DOHH2 (cell line): Measurements from ENCODE around the gene EPS15.

Source experiments
- H3F3A ChIP-seq: fragments of 200-600 bp; sonication (generic), shearing (Covaris generic); 2 replicates; pipeline ENCODE4 v1.6.0; 2016; ENCODE audit warnings: antibody characterized with exemption, mild to moderate bottlenecking; ENCODE audit not compliant: control insufficient read depth, insufficient read depth
- H3K27ac ChIP-seq: fragments of 200-600 bp; sonication (generic); 2 replicates; pipeline ENCODE4 v1.5.1; 2014; ENCODE audit warnings: low read depth, mild to moderate bottlenecking, low read length, moderate library complexity
- H3K27me3 ChIP-seq: fragments of 200-600 bp; sonication (generic); 2 replicates; pipeline ENCODE4 v1.6.1; 2014; ENCODE audit warnings: mild to moderate bottlenecking, low read length, mixed read lengths; ENCODE audit not compliant: control insufficient read depth
- H3K36me3 ChIP-seq: fragments of 200-600 bp; sonication (generic); 2 replicates; pipeline ENCODE4 v1.6.1; 2014; ENCODE audit warnings: mild to moderate bottlenecking, low read length, moderate library complexity, mixed read lengths; ENCODE audit not compliant: control insufficient read depth
- H3K4me1 ChIP-seq: fragments of 200-600 bp; sonication (generic); 2 replicates; pipeline ENCODE4 v1.6.1; 2014; ENCODE audit warnings: mild to moderate bottlenecking, low read length, mixed read lengths; ENCODE audit not compliant: control insufficient read depth
- H3K4me2 ChIP-seq: fragments of 200-600 bp; sonication (generic); 2 replicates; pipeline ENCODE4 v1.6.0; 2014; ENCODE audit warnings: mild to moderate bottlenecking, low read length, moderate library complexity
- H3K4me3 ChIP-seq: fragments of 200-600 bp; sonication (generic); 2 replicates; pipeline ENCODE4 v1.5.1; 2014; ENCODE audit warnings: mild to moderate bottlenecking, low read length, mixed read lengths
- H3K79me2 ChIP-seq: fragments of 200-600 bp; sonication (generic); 2 replicates; pipeline ENCODE4 v1.6.1; 2014; ENCODE audit warnings: mild to moderate bottlenecking, low read length, mixed read lengths; ENCODE audit not compliant: control insufficient read depth
- H3K9me2 ChIP-seq: fragments of 200-600 bp; sonication (generic); replicated peaks from 2 replicates; pipeline ENCODE4 v1.6.1; 2014; ENCODE audit warnings: mild to moderate bottlenecking, low read length, mixed read lengths; ENCODE audit not compliant: control insufficient read depth
- H3K9me3 ChIP-seq: fragments of 200-600 bp; sonication (generic); 2 replicates; pipeline ENCODE4 v1.6.1; 2014; ENCODE audit warnings: antibody characterized with exemption, low read length, mixed read lengths; ENCODE audit not compliant: control insufficient read depth, insufficient read depth
- H4K20me1 ChIP-seq: fragments of 200-600 bp; sonication (generic); 2 replicates; pipeline ENCODE4 v1.6.0; 2014; ENCODE audit warnings: low read depth, mild to moderate bottlenecking, antibody characterized with exemption, low read length, moderate library complexity; ENCODE audit not compliant: control insufficient read depth, insufficient read depth
- CTCF ChIP-seq: fragments of 200-600 bp; sonication (generic); IDR thresholded peaks from one replicate; pipeline ENCODE4 v1.5.1; 2014; ENCODE audit warnings: antibody characterized with exemption, mild to moderate bottlenecking, low read depth, low read length; ENCODE audit not compliant: poor library complexity, severe bottlenecking
- EZH2phosphoT487 ChIP-seq: fragments of 200-600 bp; sonication (generic); IDR thresholded peaks from 2 replicates; pipeline ENCODE4 v1.6.1; 2017; ENCODE audit warnings: borderline replicate concordance, mild to moderate bottlenecking, antibody characterized with exemption, low read length, moderate library complexity, mixed read lengths

EPS15 gene

DNA sequence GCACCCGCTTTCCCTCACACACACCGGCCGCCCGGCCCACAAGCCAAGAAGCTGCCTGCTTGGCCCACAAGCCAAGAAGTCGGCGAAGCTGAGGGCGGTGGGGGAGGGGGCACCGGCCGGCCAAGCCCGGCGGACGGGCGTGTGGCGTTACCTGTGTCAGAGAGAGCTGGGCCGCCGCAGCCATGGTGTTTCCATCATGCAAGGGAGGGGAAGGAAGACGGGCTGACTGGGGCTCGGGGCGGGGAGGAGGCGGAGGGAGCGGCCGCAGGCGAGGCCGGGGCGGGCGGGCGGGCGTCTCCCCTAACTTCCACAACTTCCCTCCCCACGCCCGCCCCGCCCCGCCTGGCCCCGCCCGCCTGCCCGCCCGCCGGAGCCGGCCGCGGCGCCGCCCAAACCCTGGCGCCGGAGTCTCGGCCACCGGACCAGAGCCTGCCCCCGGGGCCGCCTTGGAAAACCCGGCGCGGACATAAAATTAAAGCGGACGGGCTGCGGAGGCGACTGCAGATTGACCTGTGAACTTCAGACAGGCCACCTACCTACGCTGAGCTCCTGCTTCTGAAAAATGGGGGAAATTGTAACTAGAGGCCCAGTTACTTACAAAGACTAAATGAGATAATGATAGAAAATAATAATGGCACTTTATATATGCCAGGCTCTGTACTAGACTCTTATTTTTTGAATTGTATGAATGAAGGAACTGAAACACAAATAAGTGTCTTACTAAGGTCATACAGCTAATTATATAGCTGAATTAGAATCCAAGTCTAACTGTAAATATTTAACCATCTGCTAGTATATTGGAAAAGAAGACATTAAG is at the start of gene EPS15:
TSS of gene EPS15 (minus strand) at position 219 of the 817 bp plus-strand sequence. CDS start at position 184, 35 bp downstream.
- Histone ChIP-seq H3F3A (peaks cover 25% of the 10 kb centered on the region), H4K20me1 (0 out of 2 replicates have a peak, but pooled peaks cover 12% of the 10 kb centered on the region), H3K4me3 (peak within 1 kb of the TSS; percentile 95), H3K36me3 (peaks cover 49% of the 10 kb centered on the region), H3K4me2 (peak within 1 kb of the TSS; percentile 82), H3K4me1 (peaks cover 45% of the 10 kb centered on the region), H3K9me3 (no peaks in the 10 kb centered on the region), H3K27me3 (no peaks in the 10 kb centered on the region), H3K9me2 (no peaks in the 10 kb centered on the region), H3K79me2 (peaks cover 72% of the 10 kb centered on the region), H3K27ac (peak within 1 kb of the TSS; percentile 99)
- TF ChIP-seq CTCF: no peak
- no peak for TF ChIP-seq EZH2phosphoT487

- Histone ChIP-seq H3K79me2 (no peaks in the 10 kb centered on the region), H3K4me3 (peak overlapping the region; percentile 26; the same call in 1 of the 2 replicates), H3K36me3 (no peaks in the 10 kb centered on the region), H3K9me3 (no peaks in the 10 kb centered on the region), H4K20me1 (no peaks in the 10 kb centered on the region), H3K27ac (no peak overlapping the region), H3K4me1 (peaks cover 28% of the 10 kb centered on the region), H3K27me3 (no peaks in the 10 kb centered on the region), H3K9me2 (no peaks in the 10 kb centered on the region), H3K4me2 (peak overlapping the region; percentile 53), H3F3A (no peaks in the 10 kb centered on the region)
- TF ChIP-seq CTCF: no peak
- no peak for TF ChIP-seq EZH2phosphoT487
Observed at GRCh38 chr1:51568231-51568935, 49.3 kb upstream of the EPS15 start.

GRCh38 chr1:51567653-51568052 is 48.6 kb upstream of the EPS15 start:
- no peaks in the 10 kb centered on the region for H3K9me2 ChIP-seq
- no peak overlapping the region for H3K4me3 ChIP-seq
- H3K36me3 ChIP-seq: no peaks in the 10 kb centered on the region
- H3K4me1 ChIP-seq: peaks cover 28% of the 10 kb centered on the region
- no peak overlapping the region for H3K27ac ChIP-seq
- H3K4me2 ChIP-seq: no peak overlapping the region
- H3K9me3 ChIP-seq: no peaks in the 10 kb centered on the region
- H4K20me1 ChIP-seq: no peaks in the 10 kb centered on the region
- no peaks in the 10 kb centered on the region for H3F3A ChIP-seq
- TF ChIP-seq CTCF (no peak), EZH2phosphoT487 (no peak)
- H3K79me2 ChIP-seq: no peaks in the 10 kb centered on the region
- no peaks in the 10 kb centered on the region for H3K27me3 ChIP-seq
